ENCODE measurements around the gene OSBPL9.

- TF ChIP-seq TEAD4 (IDR thresholded peaks at IDR 0.05; ENCODE audit: low read length) = no peak
- no peak for TF ChIP-seq TEAD4 (CRISPR knock-in tag; IDR thresholded peaks at IDR 0.05; ENCODE audit: borderline replicate concordance)
- TF ChIP-seq E2F4 (CRISPR knock-in tag; IDR thresholded peaks at IDR 0.05; ENCODE audit: low read depth) = no peak
- TF ChIP-seq PREB (CRISPR knock-in tag; IDR thresholded peaks at IDR 0.05) = no peak
- TF ChIP-seq MEF2A (IDR thresholded peaks at IDR 0.05; ENCODE audit: control insufficient read depth, low read depth, low read length) = no peak
- no peak for TF ChIP-seq NCOA6 (IDR thresholded peaks at IDR 0.05)
Observed at GRCh38 chr1:51699391-51699790, 82.5 kb downstream of the OSBPL9 start.
